Stimulated activated CD4-positive, alpha-beta T cell treated with anti-CD3 and anti-CD28 coated beads, Interleukin-4, amount 100 ng/mL, for 48 hours (primary cell): Measurements from ENCODE around the gene COMMD7.

Experiments used
- DNase-seq, 2 donors: peaks; one replicate each; pipeline ENCODE4 v3.0.0-alpha.2; 2020; ENCODE audit warnings: low read depth in 2 of 2

COMMD7 gene

GRCh38 chr20:32675223-32675975 is 67.9 kb downstream of the COMMD7 start:
- no peak for DNase-seq

DNA sequence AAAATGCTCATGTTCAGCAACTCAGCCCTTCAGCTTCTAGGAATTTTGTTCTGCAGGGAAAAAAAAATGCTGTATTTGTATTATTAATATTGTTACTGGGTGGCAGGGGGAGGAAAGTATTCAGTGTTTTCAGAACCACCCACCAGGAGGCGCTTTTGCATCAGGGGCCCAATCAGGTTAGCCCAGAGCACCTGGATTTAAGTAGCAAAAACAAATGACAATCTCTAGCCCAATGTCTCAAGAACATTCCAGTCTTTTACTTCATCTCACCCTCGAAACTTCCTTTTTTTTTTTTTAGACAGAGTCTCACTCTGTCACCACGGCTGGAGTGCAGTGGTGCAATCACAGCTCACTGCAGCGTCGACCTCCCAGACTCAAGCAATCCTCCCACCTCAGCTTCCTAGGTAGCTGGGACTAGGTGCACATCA is 68.9 kb downstream of the COMMD7 start:
- DNase-seq: peak; percentile 54 to 70

- DNase-seq: peak in 1 of 2 donors; percentile 11
Observed at GRCh38 chr20:32672982-32673851, 70.0 kb downstream of the COMMD7 start.

- DNase-seq: no peak
Observed at GRCh38 chr20:32672394-32672981, 70.8 kb downstream of the COMMD7 start.

- no peak for DNase-seq
Observed at GRCh38 chr20:32670773-32671455, 72.4 kb downstream of the COMMD7 start.

DNA sequence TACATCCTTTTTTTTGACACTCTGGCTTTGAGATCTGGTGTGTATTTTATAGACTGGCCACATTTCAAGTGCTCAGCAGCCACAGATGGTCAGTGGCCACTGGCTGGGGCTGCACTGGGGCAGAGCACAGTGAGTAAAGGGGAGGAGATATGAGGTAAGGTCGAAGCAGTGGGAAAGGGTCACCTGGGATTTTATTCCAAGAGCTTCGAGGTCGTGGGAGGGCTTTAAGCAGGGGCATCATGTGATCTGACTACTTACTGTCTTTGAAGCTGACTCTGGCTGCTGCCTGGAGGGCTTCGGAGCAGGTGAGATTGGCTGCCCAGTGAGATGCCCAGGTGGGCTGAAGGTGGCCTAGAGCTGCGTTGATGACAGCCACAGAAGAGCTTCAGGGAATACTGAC is 76.2 kb downstream of the COMMD7 start:
- no peak for DNase-seq

GRCh38 chr20:32664678-32665159 is 78.5 kb downstream of the COMMD7 start:
- no peak for DNase-seq

DNA sequence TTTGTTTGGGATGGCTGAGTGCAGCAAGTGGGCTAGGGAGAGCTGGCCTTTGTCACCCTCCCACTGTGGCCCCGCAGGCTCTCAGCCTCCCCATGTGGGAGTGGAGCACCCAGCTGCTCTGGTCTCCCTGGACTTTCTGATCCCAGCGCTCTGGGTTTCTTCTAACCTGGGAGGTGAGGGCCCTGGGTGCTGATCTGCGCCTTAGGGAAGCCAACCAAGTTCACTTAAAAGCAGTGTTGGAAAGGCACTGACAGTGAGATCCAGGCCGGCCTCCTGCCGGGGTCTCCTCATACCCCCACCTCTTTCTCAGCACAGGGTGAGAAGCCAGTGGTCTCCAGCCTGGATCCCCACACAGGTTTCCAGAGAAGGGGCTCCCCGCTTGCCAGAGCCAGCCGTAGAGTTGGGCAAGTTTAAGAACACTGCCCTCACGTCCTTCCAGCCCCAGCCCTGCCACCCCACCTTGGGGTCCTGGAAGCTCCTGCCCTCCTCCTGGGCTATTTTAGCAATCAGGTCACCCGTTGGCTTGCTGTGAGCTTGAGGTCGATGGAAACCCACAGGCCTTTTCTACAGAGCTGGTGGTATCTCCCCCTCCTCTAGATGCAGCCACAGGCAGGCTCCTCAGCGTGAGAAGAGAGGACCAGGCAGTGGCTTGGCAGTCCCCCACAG is 79.1 kb downstream of the COMMD7 start:
- DNase-seq: no peak

GRCh38 chr20:32663335-32664011 is 79.8 kb downstream of the COMMD7 start:
- no peak for DNase-seq

DNA sequence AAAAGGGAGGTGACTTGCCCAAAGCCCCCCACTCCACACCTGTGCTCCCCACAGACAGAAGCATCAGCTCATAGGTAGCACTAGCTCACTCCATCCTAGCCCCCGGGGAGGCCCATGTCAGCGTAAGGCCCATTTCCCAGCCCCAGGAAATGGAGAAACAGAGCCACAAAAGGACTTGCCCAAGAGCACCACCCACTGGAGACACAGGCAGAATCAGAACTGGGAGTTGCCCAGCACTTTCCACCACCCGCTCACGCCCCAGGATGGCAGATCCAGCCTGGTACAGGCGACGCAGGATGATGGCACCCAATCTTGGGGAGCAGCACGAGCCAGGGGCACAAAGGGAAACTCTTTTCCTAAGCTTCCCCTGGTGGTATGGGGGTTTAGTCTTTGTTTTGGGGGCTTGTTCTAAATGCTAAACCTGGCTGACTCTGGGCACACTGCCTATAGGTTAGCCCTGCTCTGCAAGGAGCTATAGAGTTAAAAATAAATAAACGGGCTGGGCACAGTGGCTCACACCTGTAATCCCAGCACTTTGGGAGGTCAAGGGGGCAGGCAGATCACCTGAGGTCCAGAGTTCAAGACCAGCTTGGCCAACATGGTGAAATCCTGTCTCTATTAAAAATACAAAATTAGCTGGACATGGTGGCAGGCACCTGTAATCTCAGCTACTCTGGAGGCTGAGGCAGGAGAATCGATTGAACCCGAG is 81.3 kb downstream of the COMMD7 start:
- no peak for DNase-seq

- DNase-seq: no peak
Observed at GRCh38 chr20:32660661-32661060, 82.6 kb downstream of the COMMD7 start.

DNA sequence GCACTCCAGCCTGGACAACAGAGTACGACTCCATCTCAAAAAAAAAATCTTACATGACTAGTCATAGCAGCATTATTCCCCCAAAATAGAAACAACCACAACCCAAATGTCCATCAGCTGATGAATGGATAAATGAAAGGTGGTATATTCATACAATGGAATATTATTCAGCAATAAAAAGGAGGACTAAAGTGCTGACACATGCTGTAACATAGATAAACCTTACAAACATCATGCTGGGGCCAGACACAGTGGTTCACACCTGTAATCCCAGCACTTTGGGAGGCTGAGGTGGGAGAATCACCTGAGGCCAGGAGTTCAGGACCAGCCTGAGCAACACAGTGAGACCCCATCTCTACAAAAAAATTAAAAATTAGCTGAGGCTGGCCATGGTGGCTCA is 86.4 kb downstream of the COMMD7 start:
- DNase-seq: no peak

DNA sequence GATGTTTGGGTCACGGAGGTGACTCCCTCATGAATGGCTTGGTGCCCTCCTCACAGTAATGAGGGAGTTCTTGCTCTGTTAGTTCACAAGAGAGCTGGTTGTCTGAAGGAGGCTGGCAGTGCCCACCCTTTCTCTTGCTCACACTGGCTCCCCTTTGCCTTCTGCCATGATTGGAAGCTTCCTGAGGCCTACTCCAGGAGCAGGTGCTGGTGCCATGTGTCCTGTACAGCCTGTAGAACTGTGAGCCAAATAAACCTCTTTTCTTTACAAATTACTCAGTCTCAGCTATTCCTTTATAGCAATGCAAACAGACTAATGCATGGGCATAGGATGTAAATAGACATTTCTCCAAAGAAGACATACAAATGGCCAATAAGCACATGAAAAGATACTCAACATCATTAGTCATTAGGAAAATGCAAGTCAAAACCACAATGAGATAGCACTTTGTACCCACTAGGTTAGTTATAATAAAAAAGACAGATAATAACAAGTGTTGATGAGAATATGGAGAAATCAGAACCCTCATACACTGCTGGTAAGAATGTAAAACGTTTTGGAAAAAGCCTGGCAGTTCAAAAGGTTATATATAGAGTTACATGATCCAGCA is 87.3 kb downstream of the COMMD7 start:
- DNase-seq: no peak

DNA sequence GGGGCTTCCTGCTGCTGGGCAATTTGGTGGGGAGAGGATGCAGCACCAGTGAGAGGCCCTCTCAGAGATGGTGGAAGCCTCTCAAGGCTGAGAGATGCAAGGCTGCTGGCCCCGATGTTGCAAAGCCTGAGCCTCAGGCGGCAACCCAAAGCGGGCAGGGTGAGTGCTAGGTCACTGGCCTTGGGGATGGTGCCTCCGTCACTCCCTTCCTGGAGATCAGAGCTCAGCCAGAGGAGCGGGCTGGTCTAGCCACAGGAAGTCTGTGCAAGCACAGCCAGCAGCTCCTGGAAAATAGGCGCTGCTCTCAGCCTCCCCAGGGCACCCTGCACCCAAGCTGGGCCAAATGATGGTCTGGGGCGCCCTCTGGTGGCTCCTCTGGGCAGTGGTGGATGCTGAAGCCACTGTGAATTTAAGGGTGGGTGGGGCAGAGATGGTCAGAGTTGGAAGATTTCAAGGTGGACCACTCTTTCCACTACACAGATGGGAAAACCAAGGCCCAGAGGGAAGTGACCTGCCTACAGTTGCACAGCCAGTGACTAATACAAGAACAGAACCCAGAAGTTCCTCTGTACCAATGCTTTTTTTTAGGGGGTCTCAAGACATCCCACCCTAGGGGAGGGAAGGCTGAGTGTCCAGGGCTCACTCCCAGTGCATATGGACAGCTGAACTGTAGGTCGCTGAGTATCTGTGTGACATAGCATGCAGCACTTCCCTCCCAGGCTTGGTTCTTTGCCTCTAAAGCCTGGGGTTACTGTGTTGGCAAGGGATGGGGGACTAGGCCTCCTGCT is 90.3 kb downstream of the COMMD7 start:
- DNase-seq: peak; percentile 79 to 90
